ENCODE data around the gene NELFCD.
"Not testable (repeated sequence)": the region's sequence is repeated elsewhere in the genome, so short reads cannot be mapped to it uniquely, and the experiment has no call there.

Gene NELFCD

GRCh38 chr20:58981628-58982364, 740 bp downstream of the NELFCD start:
- Histone ChIP-seq H3K36me3 (ENCODE audit: low read length) (peaks cover 2% of the 10 kb centered on the region), H3K27me3 (ENCODE audit: low read length) (no peaks in the 10 kb centered on the region), H3F3A (ENCODE audit: insufficient read depth) (peaks cover 5% of the 10 kb centered on the region; the same call in 1 of the 2 replicates), H3K27ac (ENCODE audit: low read depth, low read length) (peak overlapping the region; percentile 62), H3K4me2 (ENCODE audit: low read depth, low read length, poor library complexity, severe bottlenecking) (peak overlapping the region; percentile 90), H3K79me2 (ENCODE audit: insufficient read depth, low read length) (peaks cover 51% of the 10 kb centered on the region), H2AFZ (ENCODE audit: low read depth, low read length, severe bottlenecking) (peak overlapping the region; percentile 35), H3K4me3 (ENCODE audit: insufficient read depth, low read length, poor library complexity, severe bottlenecking) (peak overlapping the region; percentile 95), H3K9ac (ENCODE audit: low read length) (peak overlapping the region; percentile 89), H3K9me2 (replicated peaks; ENCODE audit: insufficient read depth, low read length) (no peaks in the 10 kb centered on the region), H4K20me1 (ENCODE audit: low read depth, low read length) (peaks cover 4% of the 10 kb centered on the region; the same call in 1 of the 2 replicates), H3K9me3 (ENCODE audit: insufficient read depth, low read length) (no peaks in the 10 kb centered on the region)
- no peak for TF ChIP-seq EZH2phosphoT487 (conservative IDR thresholded peaks at IDR 0.05; ENCODE audit: low read length)

GRCh38 chr20:58982406-58983114, 1.5 kb downstream of the NELFCD start:
- peak overlapping the region; percentile 90 for H3K4me2 ChIP-seq (ENCODE audit: low read depth, low read length, poor library complexity, severe bottlenecking)
- no peaks in the 10 kb centered on the region for H3K27me3 ChIP-seq (ENCODE audit: low read length)
- peaks cover 5% of the 10 kb centered on the region; the same call in 1 of the 2 replicates for H3F3A ChIP-seq (ENCODE audit: insufficient read depth)
- TF ChIP-seq, protein P1, sequence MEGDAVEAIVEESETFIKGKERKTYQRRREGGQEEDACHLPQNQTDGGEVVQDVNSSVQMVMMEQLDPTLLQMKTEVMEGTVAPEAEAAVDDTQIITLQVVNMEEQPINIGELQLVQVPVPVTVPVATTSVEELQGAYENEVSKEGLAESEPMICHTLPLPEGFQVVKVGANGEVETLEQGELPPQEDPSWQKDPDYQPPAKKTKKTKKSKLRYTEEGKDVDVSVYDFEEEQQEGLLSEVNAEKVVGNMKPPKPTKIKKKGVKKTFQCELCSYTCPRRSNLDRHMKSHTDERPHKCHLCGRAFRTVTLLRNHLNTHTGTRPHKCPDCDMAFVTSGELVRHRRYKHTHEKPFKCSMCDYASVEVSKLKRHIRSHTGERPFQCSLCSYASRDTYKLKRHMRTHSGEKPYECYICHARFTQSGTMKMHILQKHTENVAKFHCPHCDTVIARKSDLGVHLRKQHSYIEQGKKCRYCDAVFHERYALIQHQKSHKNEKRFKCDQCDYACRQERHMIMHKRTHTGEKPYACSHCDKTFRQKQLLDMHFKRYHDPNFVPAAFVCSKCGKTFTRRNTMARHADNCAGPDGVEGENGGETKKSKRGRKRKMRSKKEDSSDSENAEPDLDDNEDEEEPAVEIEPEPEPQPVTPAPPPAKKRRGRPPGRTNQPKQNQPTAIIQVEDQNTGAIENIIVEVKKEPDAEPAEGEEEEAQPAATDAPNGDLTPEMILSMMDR (IDR thresholded peaks at IDR 0.05; ENCODE audit: insufficient read depth, low read length, poor library complexity, severe bottlenecking) = no peak
- TF ChIP-seq EZH2phosphoT487 (conservative IDR thresholded peaks at IDR 0.05; ENCODE audit: low read length) = no peak
- H3K9me2 ChIP-seq (replicated peaks; ENCODE audit: insufficient read depth, low read length) = no peaks in the 10 kb centered on the region
- H4K20me1 ChIP-seq (ENCODE audit: low read depth, low read length) = peaks cover 4% of the 10 kb centered on the region; the same call in 1 of the 2 replicates
- H2AFZ ChIP-seq (ENCODE audit: low read depth, low read length, severe bottlenecking) = no peak overlapping the region
- peak overlapping the region; percentile 95 for H3K4me3 ChIP-seq (ENCODE audit: insufficient read depth, low read length, poor library complexity, severe bottlenecking)
- H3K79me2 ChIP-seq (ENCODE audit: insufficient read depth, low read length) = peaks cover 51% of the 10 kb centered on the region
- H3K36me3 ChIP-seq (ENCODE audit: low read length) = peaks cover 10% of the 10 kb centered on the region
- H3K9ac ChIP-seq (ENCODE audit: low read length) = peak overlapping the region; percentile 89
- no peaks in the 10 kb centered on the region for H3K9me3 ChIP-seq (ENCODE audit: insufficient read depth, low read length)
- H3K27ac ChIP-seq (ENCODE audit: low read depth, low read length) = no peak overlapping the region

DNA sequence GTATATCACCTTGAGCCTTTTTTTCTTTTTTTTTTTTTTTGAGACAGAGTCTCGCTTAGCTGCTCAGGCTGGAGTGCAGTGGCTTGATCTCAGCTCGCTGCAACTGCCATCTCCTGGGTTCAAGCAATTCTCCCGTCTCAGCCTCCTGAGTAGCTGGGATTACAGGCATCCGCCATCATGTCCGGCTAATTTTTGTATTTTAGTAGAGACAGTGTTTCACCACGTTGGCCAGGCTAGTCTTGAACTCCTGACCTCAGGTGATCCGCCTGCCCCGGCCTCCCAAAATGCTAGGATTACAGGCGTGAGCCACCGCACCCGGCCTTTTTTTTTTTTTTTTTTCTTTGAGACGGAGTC, 2.0 kb downstream of the NELFCD start:
- H3K9me2 ChIP-seq (replicated peaks; ENCODE audit: insufficient read depth, low read length); H3K27ac ChIP-seq (ENCODE audit: low read depth, low read length); H3K9me3 ChIP-seq (ENCODE audit: insufficient read depth, low read length); H4K20me1 ChIP-seq (ENCODE audit: low read depth, low read length); H3K9ac ChIP-seq (ENCODE audit: low read length); H2AFZ ChIP-seq (ENCODE audit: low read depth, low read length, severe bottlenecking); H3K27me3 ChIP-seq (ENCODE audit: low read length); H3F3A ChIP-seq (ENCODE audit: insufficient read depth): not testable (repeated sequence)
- H3K36me3 ChIP-seq (ENCODE audit: low read length) = peaks cover 12% of the 10 kb centered on the region
- peak overlapping the region; percentile 18 for H3K4me3 ChIP-seq (ENCODE audit: insufficient read depth, low read length, poor library complexity, severe bottlenecking)
- H3K4me2 ChIP-seq (ENCODE audit: low read depth, low read length, poor library complexity, severe bottlenecking) = peak overlapping the region; percentile 90
- H3K79me2 ChIP-seq (ENCODE audit: insufficient read depth, low read length) = peaks cover 51% of the 10 kb centered on the region

DNA sequence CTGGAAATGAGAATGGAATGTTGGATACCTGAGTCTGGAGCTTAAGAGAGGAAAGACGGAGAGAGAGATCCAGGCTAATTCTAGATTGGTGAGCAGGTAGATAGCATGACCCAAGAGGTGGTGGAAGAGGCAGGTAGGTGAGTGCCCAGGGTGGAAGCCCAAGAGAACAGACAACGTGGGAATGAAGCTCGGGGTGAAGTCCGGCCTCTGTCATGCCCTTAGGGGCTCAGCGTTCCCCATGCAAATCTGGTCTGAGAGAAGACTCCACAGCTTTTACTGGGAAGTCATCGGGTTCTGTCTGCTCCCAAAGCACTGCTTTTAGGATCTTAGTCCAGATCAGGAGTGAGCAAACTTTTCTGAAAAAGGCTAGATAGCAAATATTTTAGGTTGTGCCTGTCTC, 3.6 kb downstream of the NELFCD start:
- H3K27me3 ChIP-seq (ENCODE audit: low read length) = no peaks in the 10 kb centered on the region
- peaks cover 4% of the 10 kb centered on the region; the same call in 1 of the 2 replicates for H4K20me1 ChIP-seq (ENCODE audit: low read depth, low read length)
- H2AFZ ChIP-seq (ENCODE audit: low read depth, low read length, severe bottlenecking) = no peak overlapping the region
- H3K4me3 ChIP-seq (ENCODE audit: insufficient read depth, low read length, poor library complexity, severe bottlenecking) = no peak overlapping the region
- H3K36me3 ChIP-seq (ENCODE audit: low read length) = peaks cover 15% of the 10 kb centered on the region
- H3K4me2 ChIP-seq (ENCODE audit: low read depth, low read length, poor library complexity, severe bottlenecking) = peak overlapping the region; percentile 47
- peaks cover 5% of the 10 kb centered on the region; the same call in 1 of the 2 replicates for H3F3A ChIP-seq (ENCODE audit: insufficient read depth)
- peaks cover 51% of the 10 kb centered on the region for H3K79me2 ChIP-seq (ENCODE audit: insufficient read depth, low read length)
- TF ChIP-seq, protein P1 (IDR thresholded peaks at IDR 0.05; ENCODE audit: insufficient read depth, low read length, poor library complexity, severe bottlenecking) = no peak
- no peak for TF ChIP-seq EZH2phosphoT487 (conservative IDR thresholded peaks at IDR 0.05; ENCODE audit: low read length)
- H3K27ac ChIP-seq (ENCODE audit: low read depth, low read length) = no peak overlapping the region
- H3K9me2 ChIP-seq (replicated peaks; ENCODE audit: insufficient read depth, low read length) = no peaks in the 10 kb centered on the region
- H3K9ac ChIP-seq (ENCODE audit: low read length) = no peak overlapping the region
- H3K9me3 ChIP-seq (ENCODE audit: insufficient read depth, low read length) = no peaks in the 10 kb centered on the region

All from SU-DHL-6 (cell line).